ENCODE measurements around the gene SPO11. TPM values are rescaled to one million over a fixed set of nuclear protein-coding genes. Genes with fewer than 3 reads are reported as not detected.

SPO11 gene
- total and polyA plus RNA-seq, 9 of the 15 experiments (the other 6 are each of a cell fraction or from before 2014, with no cell fraction given) = not detected

DNA sequence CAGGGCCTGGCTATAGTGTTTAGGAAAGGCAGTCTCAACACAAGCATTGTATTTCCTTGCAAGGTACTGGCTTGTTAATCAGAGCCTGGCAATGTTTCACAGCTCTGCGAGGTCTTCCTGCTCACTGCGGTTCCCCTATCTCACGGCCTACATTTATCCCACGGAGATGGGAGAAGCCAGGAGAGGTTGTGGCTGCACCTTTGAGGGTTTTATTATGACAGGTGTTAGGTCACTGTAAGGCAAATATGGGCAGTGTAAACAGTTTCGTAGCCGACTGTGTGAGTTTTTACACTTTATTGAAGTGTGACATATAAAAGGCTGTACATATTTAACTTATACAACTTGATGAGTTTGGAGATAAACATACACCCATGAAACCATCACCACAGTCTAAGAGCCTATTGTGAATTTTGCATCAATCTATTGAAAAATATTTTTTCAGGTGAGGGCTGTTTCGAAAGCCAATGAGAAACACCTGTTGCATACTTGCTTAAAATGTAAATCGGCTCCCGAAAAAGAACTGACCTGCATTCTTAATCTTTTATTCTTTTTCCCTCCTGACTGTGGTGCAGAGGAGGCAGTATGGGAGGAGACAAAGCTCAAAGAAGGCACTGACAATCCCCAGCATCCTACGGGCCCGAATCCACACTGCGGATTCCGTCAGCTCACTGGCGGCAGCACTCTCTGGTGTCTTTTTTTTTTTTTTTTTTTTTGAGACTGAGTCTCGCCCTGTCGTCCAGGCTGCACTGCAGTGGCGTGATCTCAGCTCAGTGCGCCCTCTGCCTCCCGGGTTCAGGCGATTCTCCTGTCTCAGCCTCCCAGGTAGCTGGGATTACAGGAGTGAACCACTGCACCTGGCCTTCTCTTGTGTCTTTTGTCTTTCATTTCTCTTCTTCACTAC, 54.1 kb downstream of the SPO11 start:
- Histone ChIP-seq H3K27me3 (ENCODE audit: control insufficient read depth in 2 of 2, insufficient read depth in 2 of 2, low read length in 2 of 2) (no peaks in the 10 kb centered on the region), H3K4me2 (ENCODE audit: insufficient read depth, low read length) (no peak overlapping the region), H2AFZ (ENCODE audit: low read depth, low read length) (no peak overlapping the region), H3K27ac (ENCODE audit: extremely low read depth, low read depth, low read length) (no peak overlapping the region), H4K20me1 (replicated peaks; ENCODE audit: control insufficient read depth, insufficient read depth, low read length) (no peaks in the 10 kb centered on the region), H3K79me2 (ENCODE audit: control insufficient read depth, insufficient read depth, low read length) (no peaks in the 10 kb centered on the region), H3K9me1 (ENCODE audit: control insufficient read depth, insufficient read depth, low read length) (no peaks in the 10 kb centered on the region), H3K4me3 (no peak overlapping the region), H3K36me3 (ENCODE audit: control insufficient read depth, insufficient read depth, low read length) (peaks cover 13% of the 10 kb centered on the region; the same call in 1 of the 3 replicates), H3K9ac (ENCODE audit: insufficient read depth in 1 of 2, low read depth in 2 of 2, low read length in 2 of 2) (no peak overlapping the region), H3K9me3 (replicated peaks; ENCODE audit: control insufficient read depth, insufficient read depth, low read depth, low read length) (no peaks in the 10 kb centered on the region), H3K4me1 (replicated peaks in 1 of 2; ENCODE audit: control insufficient read depth in 2 of 2, insufficient read depth in 2 of 2, low read length in 2 of 2) (peaks cover 2 to 16% of the 10 kb centered on the region in 2 experiments; a peak in 4 of 5 replicates)
- no TSS peak for BruUV-seq (replicated peaks)
- ATAC-seq (no peak), DNase-seq (ENCODE audit: extremely low read depth in 1 of 4, low spot score in 3 of 4) (no peak), FAIRE-seq (no peak)
- in situ Hi-C loops (cut with MboI) (loop anchor here (25.0 kb wide), 1 partner anchor 829 kb away; no protein-coding TSS in a partner anchor), intact Hi-C loops (cut with micrococcal nuclease) (loop anchor here (5.0 kb wide), 1 partner anchor 39 kb away; no protein-coding TSS in a partner anchor)
- POLR2A ChIA-PET = interaction anchor here (1.0 kb wide), 2 partner anchors 9 to 17 kb away, joined by 3 to 5 read pairs; no protein-coding TSS in a partner anchor
- 76% methylated on average over 10 of the region's 20 CpGs for WGBS (ENCODE audit: insufficient coverage, low coverage, missing lambda C conversion rate)
- CTCF ChIA-PET (ENCODE audit: low intra/inter-chr PET ratio) = interaction anchor here (0.7 to 2.5 kb wide), 2 partner anchors 111 to 210 kb away, joined by 3 to 12 read pairs; no protein-coding TSS in a partner anchor
- TF ChIP-seq STAG1 (CRISPR knock-in tag; IDR thresholded peaks at IDR 0.05; ENCODE audit: borderline replicate concordance) = no peak
- no peak for TF ChIP-seq ASH1L (IDR thresholded peaks at IDR 0.05; ENCODE audit: borderline replicate concordance, low read depth, partially characterized antibody)
- TF ChIP-seq ZNF280A (IDR thresholded peaks at IDR 0.05; ENCODE audit: low read depth, partially characterized antibody) = no peak
- no peak for TF ChIP-seq ZNF212 (CRISPR knock-in tag; IDR thresholded peaks at IDR 0.05)
- TF ChIP-seq NR1H2 (CRISPR knock-in tag; IDR thresholded peaks at IDR 0.05) = no peak
- TF ChIP-seq ZNF408 (CRISPR knock-in tag; IDR thresholded peaks at IDR 0.05; ENCODE audit: low read depth) = no peak
- no peak for TF ChIP-seq BDP1 (IDR thresholded peaks at IDR 0.05; ENCODE audit: insufficient read depth, insufficient read length)
